ENCODE results near the gene GATA6.

GATA6 gene

GRCh38 chr18:22166069-22166950 is 3.1 kb upstream of the GATA6 start:
- no peak for DNase-seq

GRCh38 chr18:22167091-22167470 is 2.3 kb upstream of the GATA6 start:
- no peak for DNase-seq

- DNase-seq = no peak
Observed at GRCh38 chr18:22167471-22168241, 1.7 kb upstream of the GATA6 start.

GRCh38 chr18:22168360-22168921 is 948 bp upstream of the GATA6 start:
- peak in 2 of 5 experiments; percentile 40 to 54 for DNase-seq

- peak in 1 of 5 experiments; percentile 47 for DNase-seq
Observed at GRCh38 chr18:22169889-22170420, 566 bp downstream of the GATA6 start.

GRCh38 chr18:22170421-22171257 is 1.2 kb downstream of the GATA6 start:
- no peak for DNase-seq

GRCh38 chr18:22171258-22172119 is 2.1 kb downstream of the GATA6 start:
- no peak for DNase-seq

- no peak for DNase-seq
Observed at GRCh38 chr18:22172120-22172582, 2.8 kb downstream of the GATA6 start.

GRCh38 chr18:22172594-22173049 is 3.2 kb downstream of the GATA6 start:
- DNase-seq = no peak

- no peak for DNase-seq
Observed at GRCh38 chr18:22173221-22173927, 4.0 kb downstream of the GATA6 start.

GRCh38 chr18:22173928-22174301 is 4.5 kb downstream of the GATA6 start:
- DNase-seq = no peak

GRCh38 chr18:22174341-22175145 is 5.2 kb downstream of the GATA6 start:
- no peak for DNase-seq

- no peak for DNase-seq
Observed at GRCh38 chr18:22175346-22175745, 6.0 kb downstream of the GATA6 start.

GRCh38 chr18:22176420-22177326 is 7.3 kb downstream of the GATA6 start:
- DNase-seq = no peak

- DNase-seq = no peak
Observed at GRCh38 chr18:22177327-22177871, 8.0 kb downstream of the GATA6 start.

- no peak for DNase-seq
Observed at GRCh38 chr18:22179174-22179573, 9.8 kb downstream of the GATA6 start.

- DNase-seq = no peak
Observed at GRCh38 chr18:22179631-22180030, 10.2 kb downstream of the GATA6 start.

GRCh38 chr18:22180722-22181121 is 11.3 kb downstream of the GATA6 start:
- DNase-seq = no peak
